ENCODE results near the gene PPP1R14B.
A peak's percentile ranks its signal among the peaks of the same experiment; 100 is the strongest.

Gene PPP1R14B

GRCh38 chr11:64208086-64208795 lies 38.5 kb downstream of the PPP1R14B start:
- no peak for DNase-seq

GRCh38 chr11:64207256-64208085 lies 39.3 kb downstream of the PPP1R14B start:
- DNase-seq = peak; percentile 94

GRCh38 chr11:64206457-64207255 lies 40.1 kb downstream of the PPP1R14B start, which contains the start of gene FERMT3:
Gene FERMT3, plus strand, starts transcription at chr11:64206721. Its CDS starts 644 bp downstream, at chr11:64207365.
- peak; percentile 94 for DNase-seq

GRCh38 chr11:64204464-64204989 lies 42.2 kb downstream of the PPP1R14B start:
- peak; percentile 99 for DNase-seq

- no peak for DNase-seq
These were observed 42.7 kb downstream of the PPP1R14B start for GRCh38 chr11:64204080-64204440.

GRCh38 chr11:64203421-64204079 lies 43.2 kb downstream of the PPP1R14B start:
- no peak for DNase-seq

GRCh38 chr11:64202992-64203391 lies 43.8 kb downstream of the PPP1R14B start:
- no peak for DNase-seq

GRCh38 chr11:64201543-64201942 lies 45.2 kb downstream of the PPP1R14B start:
- no peak for DNase-seq

GRCh38 chr11:64198511-64198910 lies 48.2 kb downstream of the PPP1R14B start:
- no peak for DNase-seq

GRCh38 chr11:64196626-64197025 lies 50.1 kb downstream of the PPP1R14B start:
- no peak for DNase-seq

Measured in hematopoietic multipotent progenitor cell treated with erythropoietin and hydrocortisone succinate and interleukin-3 and kit ligand, for 6 days (in vitro differentiated cells).